GM06990 (cell line): ENCODE measurements around the gene NRXN2.

Experiments
- DNase-seq: peaks from one replicate; pipeline ENCODE4 v3.0.0-alpha.2; 2011; ENCODE audit not compliant: insufficient read length; ENCODE audit errors: extremely low read depth
- H3K27me3 ChIP-seq: replicated peaks from 2 replicates; pipeline ENCODE4 v1.6.0; 2011; ENCODE audit warnings: low read length; ENCODE audit not compliant: control insufficient read depth, insufficient read depth
- H3K36me3 ChIP-seq: 2 replicates; pipeline ENCODE4 v1.5.1; 2011; ENCODE audit warnings: low read length; ENCODE audit not compliant: control insufficient read depth, insufficient read depth
- H3K4me3 ChIP-seq: replicated peaks from 2 replicates; pipeline ENCODE4 v1.5.1; 2011; ENCODE audit warnings: low read depth, mild to moderate bottlenecking, control low read depth, low read length
- TF ChIP-seq, protein P1 (sequence below): IDR thresholded peaks from 2 replicates; pipeline ENCODE4 v1.5.1; 2011; ENCODE audit warnings: low read length, control low read depth, mild to moderate bottlenecking, inconsistent platforms; ENCODE audit not compliant: insufficient read depth, poor library complexity, severe bottlenecking

NRXN2 gene

DNA sequence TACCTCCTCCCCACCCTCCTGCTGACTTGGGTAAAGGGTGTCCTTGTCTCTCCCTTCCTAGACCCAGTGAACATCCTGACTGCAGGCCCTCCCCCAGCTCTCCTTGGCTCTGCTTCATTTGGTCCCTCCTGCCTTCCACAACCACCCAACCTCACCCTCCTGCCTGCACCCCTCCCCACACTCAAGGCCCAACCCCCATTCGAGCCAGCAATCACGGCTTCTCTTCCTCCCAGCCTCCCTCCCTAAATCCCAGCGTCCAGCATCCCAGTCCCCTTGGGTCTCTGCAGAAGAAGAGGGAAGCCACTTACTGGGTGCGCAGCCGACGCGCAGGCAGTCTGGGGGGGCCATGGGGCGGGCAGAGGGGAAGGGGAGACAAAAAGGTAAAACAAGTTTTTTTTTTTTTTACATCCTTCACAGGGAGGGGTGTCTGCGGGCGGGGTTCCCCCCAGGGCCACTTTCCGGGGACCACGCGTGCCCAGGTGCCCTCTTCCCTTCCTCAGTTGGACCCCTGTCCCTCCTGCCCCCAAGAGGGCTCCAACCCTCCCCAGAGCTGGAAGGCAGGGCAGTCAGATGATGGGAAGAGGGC is 69.5 kb downstream of the NRXN2 start:
- Histone ChIP-seq H3K27me3 (no peaks in the 10 kb centered on the region; the same call in 1 of the 2 replicates), H3K4me3 (no peak overlapping the region), H3K36me3 (no peaks in the 10 kb centered on the region)
- no peak for DNase-seq
- TF ChIP-seq, protein P1, sequence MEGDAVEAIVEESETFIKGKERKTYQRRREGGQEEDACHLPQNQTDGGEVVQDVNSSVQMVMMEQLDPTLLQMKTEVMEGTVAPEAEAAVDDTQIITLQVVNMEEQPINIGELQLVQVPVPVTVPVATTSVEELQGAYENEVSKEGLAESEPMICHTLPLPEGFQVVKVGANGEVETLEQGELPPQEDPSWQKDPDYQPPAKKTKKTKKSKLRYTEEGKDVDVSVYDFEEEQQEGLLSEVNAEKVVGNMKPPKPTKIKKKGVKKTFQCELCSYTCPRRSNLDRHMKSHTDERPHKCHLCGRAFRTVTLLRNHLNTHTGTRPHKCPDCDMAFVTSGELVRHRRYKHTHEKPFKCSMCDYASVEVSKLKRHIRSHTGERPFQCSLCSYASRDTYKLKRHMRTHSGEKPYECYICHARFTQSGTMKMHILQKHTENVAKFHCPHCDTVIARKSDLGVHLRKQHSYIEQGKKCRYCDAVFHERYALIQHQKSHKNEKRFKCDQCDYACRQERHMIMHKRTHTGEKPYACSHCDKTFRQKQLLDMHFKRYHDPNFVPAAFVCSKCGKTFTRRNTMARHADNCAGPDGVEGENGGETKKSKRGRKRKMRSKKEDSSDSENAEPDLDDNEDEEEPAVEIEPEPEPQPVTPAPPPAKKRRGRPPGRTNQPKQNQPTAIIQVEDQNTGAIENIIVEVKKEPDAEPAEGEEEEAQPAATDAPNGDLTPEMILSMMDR: no peak

DNA sequence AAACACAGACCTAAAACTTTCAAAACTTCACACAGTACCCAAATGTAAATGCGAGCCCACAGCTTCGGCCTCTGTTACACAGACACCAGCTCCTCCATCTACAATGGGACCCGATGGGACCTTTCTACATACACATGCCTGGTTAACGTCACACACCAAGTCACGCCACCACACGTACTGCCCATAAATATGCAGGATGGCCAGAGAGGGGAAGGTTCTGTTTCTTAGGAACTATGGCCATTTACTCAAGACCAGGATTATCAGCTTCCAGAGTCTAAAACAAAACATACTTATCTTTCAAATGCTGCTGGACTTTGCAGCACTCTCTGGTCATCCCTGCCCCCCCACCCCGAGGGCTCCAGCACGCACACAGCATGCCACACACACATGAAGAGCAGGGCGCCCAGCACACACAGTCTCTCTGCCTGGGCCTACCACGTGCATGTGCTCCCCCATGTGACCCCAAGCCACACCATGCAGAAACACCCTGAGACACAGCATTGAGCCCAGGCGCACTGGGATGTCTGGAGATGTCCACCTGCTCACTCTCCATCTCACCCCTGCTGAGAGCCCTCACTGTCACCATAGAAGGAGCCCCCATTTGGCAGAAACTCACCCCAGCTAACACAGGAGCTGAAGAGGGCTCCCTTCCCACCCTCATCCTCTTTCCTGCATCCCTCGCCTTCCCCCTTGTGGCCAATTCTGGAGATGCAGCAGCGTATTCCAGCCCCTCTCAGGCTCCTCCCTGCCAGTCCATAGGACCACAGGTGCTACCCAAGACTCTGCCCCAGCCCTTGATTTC is 70.2 kb downstream of the NRXN2 start:
- DNase-seq: peak; percentile 44
- TF ChIP-seq, protein P1: peak; percentile 89
- H3K4me3 ChIP-seq: no peak overlapping the region
- H3K36me3 ChIP-seq: no peaks in the 10 kb centered on the region
- no peaks in the 10 kb centered on the region; the same call in 1 of the 2 replicates for H3K27me3 ChIP-seq

DNA sequence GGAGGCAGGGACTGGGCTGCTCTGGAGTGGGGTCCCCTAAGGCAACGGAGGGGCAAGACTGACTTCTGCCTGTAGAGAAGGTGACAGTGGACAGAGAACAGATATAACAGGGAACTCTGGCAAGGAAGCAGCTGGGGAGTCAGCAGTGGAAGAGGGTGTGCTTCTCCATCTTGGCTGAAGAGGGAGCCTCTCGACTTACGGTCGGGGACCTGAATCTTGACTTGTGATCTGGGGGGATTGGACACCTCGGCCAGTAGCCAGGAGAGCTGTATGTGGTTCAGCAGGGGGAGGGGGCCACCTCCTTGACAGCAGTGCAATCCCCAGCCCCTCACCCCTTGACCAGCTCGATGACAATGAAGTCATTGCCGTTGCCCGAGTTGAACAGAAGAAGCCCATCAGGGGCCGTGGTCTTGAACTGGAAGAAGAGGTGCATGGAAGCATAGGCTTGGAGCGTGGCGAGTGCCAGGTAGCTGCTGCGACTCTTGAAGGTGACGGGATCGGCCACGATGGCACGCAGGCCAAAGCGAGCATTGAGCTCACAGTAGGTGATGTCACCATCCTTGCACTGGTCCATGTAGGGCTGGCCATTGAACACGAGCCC is 72.0 kb downstream of the NRXN2 start:
- H3K4me3 ChIP-seq: no peak overlapping the region
- no peaks in the 10 kb centered on the region; the same call in 1 of the 2 replicates for H3K27me3 ChIP-seq
- H3K36me3 ChIP-seq: no peaks in the 10 kb centered on the region
- TF ChIP-seq, protein P1: peak; percentile 62
- DNase-seq: no peak

DNA sequence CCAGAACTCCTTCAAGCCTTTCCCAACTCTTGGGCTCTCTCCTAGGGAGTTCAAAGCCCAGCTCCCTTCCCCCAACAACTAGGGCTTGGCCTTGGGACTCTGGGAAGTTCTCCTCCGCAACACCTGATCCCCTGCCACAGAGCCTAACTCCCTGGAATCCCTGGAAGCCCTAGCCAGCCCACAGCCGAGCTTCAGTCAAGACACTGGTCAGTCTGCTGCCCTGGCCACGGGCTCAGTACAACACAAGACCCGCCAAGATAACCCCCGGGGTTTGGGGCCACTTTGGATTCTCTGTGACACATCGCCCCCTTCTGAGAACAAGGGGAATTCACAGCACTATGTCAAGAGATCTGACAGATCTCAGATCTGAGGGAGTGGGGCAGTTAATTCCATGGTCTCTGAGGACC is 73.7 kb downstream of the NRXN2 start:
- H3K27me3 ChIP-seq: no peaks in the 10 kb centered on the region; the same call in 1 of the 2 replicates
- H3K36me3 ChIP-seq: no peaks in the 10 kb centered on the region
- H3K4me3 ChIP-seq: no peak overlapping the region
- no peak for DNase-seq
- TF ChIP-seq, protein P1: peak; percentile 54

DNA sequence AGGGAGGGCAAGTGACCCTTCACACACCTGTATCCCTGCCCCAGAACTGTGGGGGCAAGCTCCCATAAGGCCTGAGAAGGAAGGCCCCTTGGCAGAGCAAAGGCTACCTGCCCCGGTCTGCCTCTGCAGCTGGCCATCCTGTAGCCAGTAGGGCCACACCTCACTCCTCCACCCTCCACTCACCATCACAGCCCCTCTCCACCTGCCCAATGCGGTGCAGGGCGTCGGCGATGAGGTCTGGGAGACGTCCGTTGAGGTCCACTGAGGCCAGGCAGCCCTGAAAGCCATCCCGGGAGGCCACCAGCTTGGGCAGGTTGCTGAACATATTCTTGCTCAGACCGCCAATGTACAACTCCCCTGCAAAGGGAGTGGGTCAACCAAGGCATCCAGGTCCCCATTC is 74.4 kb downstream of the NRXN2 start:
- Histone ChIP-seq H3K4me3 (no peak overlapping the region), H3K27me3 (peaks cover 1% of the 10 kb centered on the region)

More for the DNA sequence above, 74.4 kb downstream of the NRXN2 start:
- no peak for DNase-seq
- TF ChIP-seq, protein P1: no peak
- H3K36me3 ChIP-seq: no peaks in the 10 kb centered on the region
